MCF 10A (cell line): ENCODE results near the gene PISD. TPM values are rescaled to one million over a fixed set of nuclear protein-coding genes. Genes with fewer than 3 reads are reported as not detected.

Source experiments
- BruUV-seq: library from RNA; stranded (reverse); fragments of 400-500 nt; replicated peaks from 2 replicates; lab custom pipeline; 2021; lab: Mats Ljungman, UMichigan
- CTCF ChIA-PET: fragments of 300-600 bp; sonication (Branson Sonifier 250); formaldehyde crosslinking; extraction: SDS; loops from one replicate; lab custom pipeline; 2021; ENCODE audit warnings: antibody characterized with exemption, inconsistent platforms; lab: Yijun Ruan, JAX
- POLR2A ChIA-PET: fragments of 300-600, 350-650 bp; sonication (Branson Sonifier 250); formaldehyde crosslinking; extraction: SDS; loops from one replicate; lab custom pipeline; 2020; ENCODE audit warnings: antibody characterized with exemption, inconsistent platforms; lab: Yijun Ruan, JAX
- DNase-seq: peaks from one replicate; pipeline ENCODE4 v3.0.0-alpha.2; 2018; ENCODE audit not compliant: unreplicated experiment
- H3K27ac Mint-ChIP-seq: one replicate; pipeline ENCODE4 v1.8.0; 2022; ENCODE audit warnings: mild to moderate bottlenecking, low read depth, mixed read lengths; ENCODE audit not compliant: unreplicated experiment
- H3K27me3 Mint-ChIP-seq: one replicate; pipeline ENCODE4 v1.8.0; 2022; ENCODE audit warnings: mixed read lengths; ENCODE audit not compliant: insufficient read depth, unreplicated experiment
- H3K36me3 Mint-ChIP-seq: one replicate; pipeline ENCODE4 v1.8.0; 2022; ENCODE audit warnings: mild to moderate bottlenecking, moderate library complexity, mixed read lengths; ENCODE audit not compliant: insufficient read depth, unreplicated experiment
- H3K4me1 Mint-ChIP-seq: one replicate; pipeline ENCODE4 v1.8.0; 2022; ENCODE audit warnings: mixed read lengths; ENCODE audit not compliant: insufficient read depth, unreplicated experiment
- H3K4me3 Mint-ChIP-seq: one replicate; pipeline ENCODE4 v1.8.0; 2022; ENCODE audit warnings: mild to moderate bottlenecking, moderate library complexity, mixed read lengths; ENCODE audit not compliant: unreplicated experiment
- H3K9me3 Mint-ChIP-seq: one replicate; pipeline ENCODE4 v1.8.0; 2022; ENCODE audit warnings: mixed read lengths; ENCODE audit not compliant: unreplicated experiment
- intact Hi-C: fragments of 100-400 bp; cut with micrococcal nuclease; formaldehyde crosslinking; loops from 2 replicates; pipeline ENCODE4 v1.14.1; 2022
- total RNA-seq: library from RNA; stranded (reverse); gene quantifications from 2 replicates; pipeline ENCODE4 v1.2.3, GENCODE V29; 2022
- TF ChIP-seq, protein P1 (sequence below): fragments of 200-600 bp; IDR thresholded peaks from one replicate; pipeline ENCODE4 v1.8.0; 2022; ENCODE audit warnings: antibody characterized with exemption, mild to moderate bottlenecking; ENCODE audit not compliant: unreplicated experiment

PISD gene
- total RNA-seq, 1 experiment from 2014 or later: 48.2 TPM

GRCh38 chr22:31625661-31626426 is 36.2 kb downstream of the PISD start:
- ChIA-PET POLR2A (no interaction called here), CTCF (interaction anchor here (0.7 to 1.4 kb wide), 3 partner anchors 8 to 40 kb away, joined by 3 to 4 read pairs (median 4); no protein-coding TSS in a partner anchor)
- peaks cover 12% of the 10 kb centered on the region for H3K4me1 Mint-ChIP-seq
- TF ChIP-seq, protein P1, sequence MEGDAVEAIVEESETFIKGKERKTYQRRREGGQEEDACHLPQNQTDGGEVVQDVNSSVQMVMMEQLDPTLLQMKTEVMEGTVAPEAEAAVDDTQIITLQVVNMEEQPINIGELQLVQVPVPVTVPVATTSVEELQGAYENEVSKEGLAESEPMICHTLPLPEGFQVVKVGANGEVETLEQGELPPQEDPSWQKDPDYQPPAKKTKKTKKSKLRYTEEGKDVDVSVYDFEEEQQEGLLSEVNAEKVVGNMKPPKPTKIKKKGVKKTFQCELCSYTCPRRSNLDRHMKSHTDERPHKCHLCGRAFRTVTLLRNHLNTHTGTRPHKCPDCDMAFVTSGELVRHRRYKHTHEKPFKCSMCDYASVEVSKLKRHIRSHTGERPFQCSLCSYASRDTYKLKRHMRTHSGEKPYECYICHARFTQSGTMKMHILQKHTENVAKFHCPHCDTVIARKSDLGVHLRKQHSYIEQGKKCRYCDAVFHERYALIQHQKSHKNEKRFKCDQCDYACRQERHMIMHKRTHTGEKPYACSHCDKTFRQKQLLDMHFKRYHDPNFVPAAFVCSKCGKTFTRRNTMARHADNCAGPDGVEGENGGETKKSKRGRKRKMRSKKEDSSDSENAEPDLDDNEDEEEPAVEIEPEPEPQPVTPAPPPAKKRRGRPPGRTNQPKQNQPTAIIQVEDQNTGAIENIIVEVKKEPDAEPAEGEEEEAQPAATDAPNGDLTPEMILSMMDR: no peak
- no TSS peak for BruUV-seq
- no peak overlapping the region for H3K27ac Mint-ChIP-seq
- H3K27me3 Mint-ChIP-seq: no peaks in the 10 kb centered on the region
- DNase-seq: no peak
- H3K4me3 Mint-ChIP-seq: no peak overlapping the region
- intact Hi-C loops: no loop called here
- H3K9me3 Mint-ChIP-seq: no peaks in the 10 kb centered on the region
- H3K36me3 Mint-ChIP-seq: peaks cover 65% of the 10 kb centered on the region

- TF ChIP-seq, protein P1: no peak
- no TSS peak for BruUV-seq
- H3K4me3 Mint-ChIP-seq: no peak overlapping the region
- H3K27ac Mint-ChIP-seq: no peak overlapping the region
- DNase-seq: no peak
- H3K9me3 Mint-ChIP-seq: no peaks in the 10 kb centered on the region
- peaks cover 66% of the 10 kb centered on the region for H3K36me3 Mint-ChIP-seq
- no peaks in the 10 kb centered on the region for H3K27me3 Mint-ChIP-seq
- intact Hi-C loops: no loop called here
- ChIA-PET CTCF (interaction anchor here (0.7 to 1.0 kb wide), 3 partner anchors 9 to 64 kb away, joined by 3 to 5 read pairs (median 4); no protein-coding TSS in a partner anchor), POLR2A (no interaction called here)
- H3K4me1 Mint-ChIP-seq: peaks cover 12% of the 10 kb centered on the region
Observed at GRCh38 chr22:31625257-31625640, 36.8 kb downstream of the PISD start.

GRCh38 chr22:31623592-31624304 is 38.3 kb downstream of the PISD start:
- no peaks in the 10 kb centered on the region for H3K27me3 Mint-ChIP-seq
- H3K27ac Mint-ChIP-seq: no peak overlapping the region
- no peak overlapping the region for H3K4me3 Mint-ChIP-seq
- TF ChIP-seq, protein P1: no peak
- DNase-seq: no peak
- peaks cover 4% of the 10 kb centered on the region for H3K4me1 Mint-ChIP-seq
- peaks cover 69% of the 10 kb centered on the region for H3K36me3 Mint-ChIP-seq
- no peaks in the 10 kb centered on the region for H3K9me3 Mint-ChIP-seq
- CTCF ChIA-PET: interaction anchor here (0.5 to 1.3 kb wide), 4 partner anchors 10 to 62 kb away, joined by 3 to 5 read pairs (median 4); no protein-coding TSS in a partner anchor
- POLR2A ChIA-PET: interaction anchor here (0.5 to 0.8 kb wide), 2 partner anchors 23 to 38 kb away, joined by 3 read pairs; partner anchors contain the start of gene PISD
- intact Hi-C loops: no loop called here
- BruUV-seq: no TSS peak

DNA sequence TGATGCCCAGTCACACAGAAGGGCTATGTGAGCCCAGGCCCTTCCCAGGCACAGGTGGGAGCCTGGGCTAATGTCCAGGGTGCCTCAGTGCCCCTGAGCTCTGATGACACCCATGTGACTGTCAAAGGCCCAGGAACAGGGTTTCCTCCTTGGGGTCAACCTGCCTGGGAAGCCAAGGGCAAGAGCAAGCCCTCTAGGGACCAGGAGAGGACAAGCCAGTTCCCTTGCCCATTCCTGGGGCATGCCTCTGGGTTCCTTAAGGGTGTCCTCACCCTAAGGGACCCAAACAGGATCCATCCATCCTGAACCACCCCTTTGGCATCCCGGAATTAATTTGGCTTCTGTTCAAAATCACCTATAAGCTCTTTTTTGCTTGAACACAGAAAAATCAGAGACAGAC is 39.0 kb downstream of the PISD start:
- no TSS peak for BruUV-seq
- DNase-seq: no peak
- ChIA-PET CTCF (interaction anchor here (0.5 to 1.3 kb wide), 3 partner anchors 10 to 61 kb away, joined by 3 to 5 read pairs (median 3); no protein-coding TSS in a partner anchor), POLR2A (no interaction called here)
- intact Hi-C loops: no loop called here
- no peaks in the 10 kb centered on the region for H3K4me1 Mint-ChIP-seq
- H3K36me3 Mint-ChIP-seq: peaks cover 69% of the 10 kb centered on the region
- no peak overlapping the region for H3K4me3 Mint-ChIP-seq
- H3K9me3 Mint-ChIP-seq: no peaks in the 10 kb centered on the region
- no peak overlapping the region for H3K27ac Mint-ChIP-seq
- TF ChIP-seq, protein P1: no peak
- H3K27me3 Mint-ChIP-seq: no peaks in the 10 kb centered on the region
